Esophagus squamous epithelium (tissue), 4 donors: ENCODE data around the gene GPC1.

Source experiments
- CTCF ChIP-seq, 6 experiments: fragments of 450-650 bp in 4 of 6; fragments of 200-600 bp in 2 of 6; sonication (generic) in 2 of 6; IDR thresholded peaks; one replicate each; pipeline ENCODE4 v1.5.1; 2016 to 2019; ENCODE audit warnings: antibody characterized with exemption in 6 of 6, mild to moderate bottlenecking in 4 of 6, moderate library complexity in 4 of 6
- POLR2A ChIP-seq, 4 donors: fragments of 450-650 bp; IDR thresholded peaks; one replicate each; pipeline ENCODE4 v1.6.1; 2017; ENCODE audit warnings: antibody characterized with exemption in 4 of 4, mild to moderate bottlenecking in 4 of 4, moderate library complexity in 3 of 4

GRCh38 chr2:240440704-240441320 lies 5.3 kb downstream of the GPC1 start:
- peak in 1 of 6 experiments; percentile 7 for TF ChIP-seq CTCF (IDR thresholded peaks at IDR 0.05)
- TF ChIP-seq POLR2A (IDR thresholded peaks at IDR 0.05): no peak
